Left ventricle myocardium inferior (tissue), 1 donor: Measurements from ENCODE around the gene CCSER1. TPM values are rescaled to one million over a fixed set of nuclear protein-coding genes. Genes with fewer than 3 reads are reported as not detected.

Source experiments
- DNase-seq: peaks from one replicate; pipeline ENCODE4 v3.0.0-alpha.2; 2020
- H3K27ac ChIP-seq: fragments of 200-600 bp; replicated peaks from 2 replicates; pipeline ENCODE4 v1.8.0; 2021
- H3K27me3 ChIP-seq: fragments of 200-600 bp; 2 replicates; pipeline ENCODE4 v1.8.0; 2021; ENCODE audit warnings: low read depth
- H3K36me3 ChIP-seq: fragments of 200-600 bp; 2 replicates; pipeline ENCODE4 v1.8.0; 2021
- H3K4me1 ChIP-seq: fragments of 200-600 bp; 2 replicates; pipeline ENCODE4 v1.8.0; 2021
- H3K4me3 ChIP-seq: fragments of 200-600 bp; 2 replicates; pipeline ENCODE4 v1.8.0; 2021; ENCODE audit warnings: mild to moderate bottlenecking, moderate library complexity
- H3K9me3 ChIP-seq: fragments of 200-600 bp; replicated peaks from 2 replicates; pipeline ENCODE4 v1.8.0; 2021
- CTCF ChIP-seq: fragments of 200-600 bp; IDR thresholded peaks from 2 replicates; pipeline ENCODE4 v1.8.0; 2021; ENCODE audit warnings: antibody characterized with exemption, mild to moderate bottlenecking, borderline replicate concordance
- intact Hi-C: fragments of 100-400 bp; cut with micrococcal nuclease; formaldehyde crosslinking; loops from one replicate; pipeline ENCODE4 v1.11.0; 2022
- total RNA-seq: library from RNA; stranded (reverse); fragmentation: NEBNext Ultra II Directional; extraction: Animal tissue kit (Norgen Biotek cat#: 25700); gene quantifications from one replicate; pipeline ENCODE4 v1.2.1, GENCODE V29; 2021
- donor health status: DM: no; HTN: yes; CAD: no; lungs with severe emphysema.

CCSER1 gene
- total RNA-seq, 1 donor from 2014 or later, result 13.2 TPM

DNA sequence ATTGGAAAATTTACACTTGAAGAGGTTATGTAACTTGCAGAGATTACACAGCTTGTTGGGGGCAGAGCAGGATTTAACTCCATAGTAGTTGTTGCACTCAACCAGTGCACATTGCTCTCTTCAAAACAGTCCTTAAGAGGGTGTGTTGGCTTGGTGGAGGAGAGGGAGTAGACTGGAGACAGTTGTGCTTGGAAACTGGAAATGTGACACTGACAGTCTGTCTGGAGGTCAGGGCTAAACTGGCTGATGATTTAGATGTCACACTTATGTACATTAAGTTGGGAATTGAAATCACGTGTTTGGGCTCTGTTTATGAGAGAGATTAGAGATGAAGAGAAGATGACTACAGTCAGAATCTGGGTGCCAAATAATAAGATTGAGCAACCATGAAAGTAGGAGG, 32.9 kb downstream of the CCSER1 start:
- no peak for TF ChIP-seq CTCF
- Histone ChIP-seq H3K4me1 (peaks cover 18% of the 10 kb centered on the region), H3K27me3 (no peaks in the 10 kb centered on the region), H3K36me3 (no peaks in the 10 kb centered on the region), H3K27ac (no peak overlapping the region), H3K4me3 (no peak overlapping the region), H3K9me3 (no peaks in the 10 kb centered on the region)
- intact Hi-C loops, result no loop called here
- no peak for DNase-seq

- no peaks in the 10 kb centered on the region for H3K36me3 ChIP-seq
- peaks cover 21% of the 10 kb centered on the region for H3K4me1 ChIP-seq
- no peaks in the 10 kb centered on the region for H3K9me3 ChIP-seq
- TF ChIP-seq CTCF, result no peak
- no peaks in the 10 kb centered on the region for H3K27me3 ChIP-seq
- DNase-seq, result no peak
- no peak overlapping the region for H3K27ac ChIP-seq
- H3K4me3 ChIP-seq, result no peak overlapping the region
- intact Hi-C loops, result no loop called here
These were observed 35.4 kb downstream of the CCSER1 start for GRCh38 chr4:90162566-90162965.

- H3K4me3 ChIP-seq, result no peak overlapping the region
- H3K9me3 ChIP-seq, result no peaks in the 10 kb centered on the region
- no peaks in the 10 kb centered on the region for H3K27me3 ChIP-seq
- intact Hi-C loops, result no loop called here
- no peaks in the 10 kb centered on the region for H3K36me3 ChIP-seq
- TF ChIP-seq CTCF, result no peak
- peaks cover 21% of the 10 kb centered on the region for H3K4me1 ChIP-seq
- no peak overlapping the region for H3K27ac ChIP-seq
- no peak for DNase-seq
These were observed 36.7 kb downstream of the CCSER1 start for GRCh38 chr4:90163872-90164271.

- Histone ChIP-seq H3K4me3 (no peak overlapping the region), H3K27me3 (no peaks in the 10 kb centered on the region), H3K4me1 (peaks cover 14% of the 10 kb centered on the region), H3K36me3 (no peaks in the 10 kb centered on the region), H3K27ac (no peak overlapping the region), H3K9me3 (no peaks in the 10 kb centered on the region)
- no peak for DNase-seq
- intact Hi-C loops, result no loop called here
- TF ChIP-seq CTCF, result no peak
These were observed 38.7 kb downstream of the CCSER1 start for GRCh38 chr4:90165883-90166282.

GRCh38 chr4:90171491-90171890, 44.3 kb downstream of the CCSER1 start:
- TF ChIP-seq CTCF, result no peak
- H3K27me3 ChIP-seq, result no peaks in the 10 kb centered on the region
- H3K27ac ChIP-seq, result no peak overlapping the region
- intact Hi-C loops, result no loop called here
- no peaks in the 10 kb centered on the region for H3K4me1 ChIP-seq
- DNase-seq, result no peak
- H3K36me3 ChIP-seq, result no peaks in the 10 kb centered on the region
- H3K9me3 ChIP-seq, result no peaks in the 10 kb centered on the region
- H3K4me3 ChIP-seq, result no peak overlapping the region

GRCh38 chr4:90174621-90175023, 47.4 kb downstream of the CCSER1 start:
- TF ChIP-seq CTCF, result no peak
- DNase-seq, result no peak
- Histone ChIP-seq H3K27ac (no peak overlapping the region), H3K9me3 (no peaks in the 10 kb centered on the region), H3K4me1 (no peaks in the 10 kb centered on the region), H3K4me3 (no peak overlapping the region), H3K27me3 (no peaks in the 10 kb centered on the region), H3K36me3 (no peaks in the 10 kb centered on the region)
- intact Hi-C loops, result no loop called here
